HG03439 (cell line): ENCODE data around the gene ACADSB.

Source experiments
- ATAC-seq: cut with Tn5 transposase; IDR thresholded peaks from one replicate; pipeline ENCODE4 v1.9.1; 2021; ENCODE audit warnings: mild to moderate bottlenecking, moderate library complexity; ENCODE audit not compliant: unreplicated experiment

The ACADSB gene

GRCh38 chr10:123038782-123039631 lies 30.2 kb downstream of the ACADSB start:
- no peak for ATAC-seq

- no peak for ATAC-seq
Observed at GRCh38 chr10:123039632-123039930, 30.8 kb downstream of the ACADSB start.

GRCh38 chr10:123042708-123043408 lies 34.1 kb downstream of the ACADSB start:
- no peak for ATAC-seq

- peak; percentile 71 for ATAC-seq
Observed at GRCh38 chr10:123043409-123043925, 34.7 kb downstream of the ACADSB start.

GRCh38 chr10:123044391-123044790 lies 35.6 kb downstream of the ACADSB start:
- no peak for ATAC-seq

GRCh38 chr10:123045961-123046731 lies 37.3 kb downstream of the ACADSB start:
- ATAC-seq: no peak

- ATAC-seq: no peak
Observed at GRCh38 chr10:123057968-123058367, 49.2 kb downstream of the ACADSB start.

- no peak for ATAC-seq
Observed at GRCh38 chr10:123061865-123062264, 53.1 kb downstream of the ACADSB start.

GRCh38 chr10:123062726-123063125 lies 53.9 kb downstream of the ACADSB start:
- no peak for ATAC-seq

- no peak for ATAC-seq
Observed at GRCh38 chr10:123068087-123068853, 59.5 kb downstream of the ACADSB start.

- ATAC-seq: no peak
Observed at GRCh38 chr10:123069246-123069986, 60.6 kb downstream of the ACADSB start.

GRCh38 chr10:123073187-123073586 lies 64.4 kb downstream of the ACADSB start:
- ATAC-seq: no peak

- ATAC-seq: no peak
Observed at GRCh38 chr10:123074215-123074614, 65.4 kb downstream of the ACADSB start.

GRCh38 chr10:123081896-123082295 lies 73.1 kb downstream of the ACADSB start:
- ATAC-seq: no peak

GRCh38 chr10:123083811-123084210 lies 75.0 kb downstream of the ACADSB start:
- no peak for ATAC-seq

- no peak for ATAC-seq
Observed at GRCh38 chr10:123086281-123086680, 77.5 kb downstream of the ACADSB start.

GRCh38 chr10:123087348-123087747 lies 78.5 kb downstream of the ACADSB start:
- ATAC-seq: no peak

GRCh38 chr10:123087786-123088185 lies 79.0 kb downstream of the ACADSB start:
- no peak for ATAC-seq

- no peak for ATAC-seq
Observed at GRCh38 chr10:123092635-123093414, 84.0 kb downstream of the ACADSB start.
